GM19193 (cell line): ENCODE results near the gene LILRB1.

Source experiments
- POLR2A ChIP-seq: IDR thresholded peaks from 4 replicates; pipeline ENCODE4 v1.6.1; 2011; ENCODE audit not compliant: insufficient read depth, insufficient read length; ENCODE audit errors: extremely low read depth

LILRB1 gene

DNA sequence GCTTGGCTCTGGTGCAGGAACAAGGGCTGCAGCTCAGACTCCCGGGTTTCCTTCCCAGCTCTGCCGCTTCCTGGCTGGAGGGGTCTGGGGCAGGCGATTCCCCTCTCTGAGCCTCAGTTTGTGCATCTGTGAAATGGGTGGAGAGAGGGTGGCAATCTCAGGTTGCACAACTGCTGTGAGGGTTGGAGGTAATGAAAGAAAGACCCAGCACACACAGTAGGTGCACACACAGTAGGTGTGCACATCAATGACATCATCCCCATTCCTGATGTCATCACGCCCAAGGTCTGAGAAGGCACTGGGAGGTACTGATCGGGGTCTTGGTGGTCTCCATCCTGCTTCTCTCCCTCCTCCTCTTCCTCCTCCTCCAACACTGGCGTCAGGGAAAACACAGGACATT is 35.2 kb downstream of the LILRB1 start:
- TF ChIP-seq POLR2A, result no peak

DNA sequence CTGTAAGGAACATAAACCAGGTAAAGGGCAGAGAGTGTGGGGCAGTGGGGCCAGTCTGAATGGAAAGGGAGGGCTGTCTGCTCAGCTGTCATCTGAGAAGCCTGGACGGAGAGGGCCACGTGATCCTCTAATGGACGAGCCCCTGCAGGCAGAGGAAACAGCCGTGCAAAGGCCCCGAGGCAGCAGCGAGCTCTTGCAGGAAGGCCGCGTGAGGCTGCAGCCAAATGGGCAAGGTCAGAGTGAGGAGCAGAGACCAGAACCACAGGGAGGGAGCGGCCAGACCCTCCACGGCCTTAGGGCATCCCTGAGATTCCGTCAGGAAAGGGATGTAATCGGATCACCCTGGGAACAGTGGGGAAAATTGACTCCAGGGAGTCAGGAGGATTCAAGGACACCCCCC is 36.9 kb downstream of the LILRB1 start:
- no peak for TF ChIP-seq POLR2A

DNA sequence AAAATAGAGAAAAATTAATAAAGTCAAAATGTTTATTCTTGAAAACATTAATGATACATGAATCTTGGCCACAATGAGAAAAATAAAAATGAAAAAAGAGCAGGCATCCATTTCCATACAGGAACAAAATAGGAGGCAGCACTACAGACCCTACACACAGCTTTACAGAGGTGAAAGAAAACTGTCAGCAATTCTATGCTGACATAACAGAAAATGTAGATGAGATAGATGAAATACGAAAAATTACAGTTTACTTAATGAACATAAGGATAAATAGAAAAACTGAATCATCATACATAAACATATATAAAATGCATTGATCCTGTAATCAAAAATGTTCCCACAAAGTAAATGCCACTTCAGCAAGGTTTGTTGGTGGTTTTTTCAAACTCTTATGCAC is 38.1 kb downstream of the LILRB1 start:
- TF ChIP-seq POLR2A, result no peak

DNA sequence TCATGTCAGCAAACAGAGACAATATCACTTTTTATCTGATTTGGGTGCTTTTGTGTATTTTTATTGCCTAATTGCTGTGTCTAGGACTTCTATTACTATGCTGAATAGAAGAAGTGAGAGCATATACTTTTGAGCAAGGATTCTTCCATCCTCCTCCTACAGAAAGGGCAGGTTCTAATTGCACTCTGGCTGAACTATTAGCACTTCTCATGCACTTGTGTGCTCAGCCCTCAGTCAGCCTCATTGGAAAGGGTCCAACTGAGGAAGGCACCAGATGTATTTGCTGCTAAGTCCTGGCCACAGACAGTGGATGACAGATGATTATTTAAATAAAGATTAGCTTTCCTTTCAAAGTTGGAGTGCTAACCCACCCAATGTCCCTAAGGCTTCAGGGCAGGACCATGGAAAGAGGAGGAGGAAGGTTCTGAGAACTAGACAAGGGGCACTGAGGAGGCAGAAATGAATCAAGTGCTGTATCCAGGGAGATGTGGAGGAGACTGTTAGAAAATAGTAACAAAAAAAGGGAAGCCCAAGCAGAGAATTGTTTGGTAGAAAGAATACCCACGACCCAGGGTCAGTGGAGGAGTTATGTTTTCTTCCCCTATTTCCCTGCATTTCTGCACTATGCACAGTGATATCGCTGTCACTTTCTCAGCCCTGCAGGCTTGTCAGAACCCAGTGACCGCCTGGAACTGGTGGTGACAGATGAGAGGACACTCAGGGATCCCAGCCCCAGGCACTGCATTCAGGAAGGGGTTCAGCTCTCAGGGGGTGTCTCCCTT is 40.5 kb downstream of the LILRB1 start:
- TF ChIP-seq POLR2A, result no peak

DNA sequence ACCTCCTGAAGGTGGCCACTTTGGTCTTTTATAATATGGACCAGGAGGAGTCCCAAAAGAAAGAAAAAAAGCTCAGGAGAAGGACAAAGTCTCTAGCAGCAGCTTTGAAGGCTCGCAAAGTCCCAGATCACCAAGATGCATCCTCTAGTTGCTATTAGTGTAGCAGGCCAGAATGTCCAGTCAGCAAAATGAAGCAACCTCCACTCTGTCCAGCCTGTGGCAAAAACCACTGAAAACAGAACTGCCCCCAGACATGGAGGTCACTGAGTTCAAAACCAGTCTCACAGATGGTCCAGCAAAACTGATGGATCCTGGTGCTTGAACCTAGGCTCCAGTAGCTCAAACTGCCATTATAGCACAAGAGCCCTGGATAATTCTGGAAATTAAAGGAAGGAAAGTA is 42.9 kb downstream of the LILRB1 start:
- no peak for TF ChIP-seq POLR2A

DNA sequence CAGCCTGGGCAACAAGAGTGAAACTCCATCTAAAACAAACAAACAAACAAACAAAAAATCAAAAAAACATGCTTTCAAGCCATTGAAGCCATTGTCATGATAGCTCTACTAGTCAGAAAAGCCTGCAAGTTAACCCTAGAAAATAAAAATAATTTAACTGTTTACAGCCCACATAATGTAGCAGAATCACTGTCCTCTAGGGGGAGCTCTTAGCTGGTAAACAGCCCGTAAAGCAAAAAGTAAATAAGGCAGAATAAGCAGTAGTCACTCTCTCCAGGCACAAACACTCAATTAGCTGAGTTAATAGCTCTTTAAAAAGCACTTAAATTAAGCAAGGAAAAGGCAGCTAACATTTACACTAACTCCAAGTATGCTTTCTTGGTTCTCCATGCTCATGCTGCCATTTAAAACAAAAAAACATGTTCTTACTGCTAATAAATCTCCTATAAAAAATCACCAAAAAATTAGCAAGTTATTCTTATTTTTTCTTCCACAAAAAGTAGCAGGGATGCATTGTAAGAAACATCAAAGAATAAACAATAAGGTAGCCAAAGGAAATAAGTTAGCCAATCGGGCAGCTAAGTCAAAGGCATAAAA is 43.8 kb downstream of the LILRB1 start:
- no peak for TF ChIP-seq POLR2A

DNA sequence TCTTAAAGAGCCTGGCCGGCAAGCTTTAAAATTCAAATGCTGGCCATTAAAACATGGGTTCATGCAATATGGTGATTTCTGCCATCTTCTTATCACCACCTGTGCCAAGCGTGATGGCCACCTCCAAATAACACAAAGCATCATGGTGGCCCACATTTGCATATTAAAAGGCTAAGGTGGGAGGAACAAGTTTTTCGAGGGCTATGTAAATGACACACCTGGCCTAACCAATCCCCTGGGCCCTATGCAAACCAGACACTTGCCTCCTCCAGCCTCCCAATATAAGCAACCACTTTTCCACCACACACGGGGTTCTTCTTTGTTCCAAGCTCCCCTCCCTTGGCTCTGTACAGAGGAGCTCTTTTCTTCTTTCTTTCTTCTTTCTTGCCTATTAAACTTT is 46.9 kb downstream of the LILRB1 start:
- TF ChIP-seq POLR2A, result no peak

DNA sequence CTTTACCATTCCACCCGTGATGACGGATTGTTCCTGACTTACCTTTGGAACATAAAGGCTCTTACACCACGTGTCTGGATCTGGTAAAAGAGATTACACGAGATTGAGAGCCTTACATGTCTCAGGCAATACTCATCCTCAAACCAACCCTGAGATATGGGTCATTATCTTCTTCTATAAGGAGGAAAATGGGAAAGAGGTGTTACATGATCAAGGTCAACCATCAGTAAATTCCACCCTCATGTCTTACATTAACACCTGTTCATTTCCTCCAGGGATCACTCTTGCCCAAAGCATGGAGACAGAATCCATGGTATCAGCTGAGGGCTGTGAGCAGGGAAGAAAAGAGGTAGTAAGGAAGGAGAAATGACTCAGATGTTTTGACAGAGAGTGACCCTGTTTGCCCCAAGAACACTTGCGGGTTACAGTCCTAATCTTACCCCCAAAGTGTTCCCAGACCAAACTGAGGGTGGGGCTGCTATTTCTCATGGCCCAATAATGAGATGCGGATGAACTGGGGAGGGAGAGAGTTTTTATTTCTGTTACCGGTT is 52.1 kb downstream of the LILRB1 start:
- TF ChIP-seq POLR2A, result no peak

DNA sequence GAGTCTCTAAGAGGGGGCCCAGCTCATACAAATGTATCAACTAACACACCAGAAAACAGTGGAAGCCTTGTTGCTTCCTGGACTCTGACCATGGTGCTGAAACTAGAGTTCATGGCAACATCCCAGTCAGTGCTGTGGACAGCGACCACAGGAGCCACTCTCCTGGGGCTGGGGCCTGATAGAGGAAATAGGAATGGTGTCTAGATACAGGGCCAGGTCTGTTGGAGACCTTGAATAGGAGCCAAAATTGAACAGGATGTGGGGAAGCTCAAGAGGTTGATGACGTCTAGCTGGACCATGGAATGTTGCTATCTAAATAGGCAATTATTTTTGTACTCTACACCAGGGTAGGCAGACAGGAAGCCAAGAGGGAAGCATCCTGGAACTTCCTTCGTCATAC is 54.2 kb downstream of the LILRB1 start:
- TF ChIP-seq POLR2A, result no peak
